ENCODE measurements around the gene ADARB1. TPM values are rescaled to one million over a fixed set of nuclear protein-coding genes. Genes with fewer than 3 reads are reported as not detected.

The ADARB1 gene
- total and polyA plus RNA-seq, 9 of the 15 experiments (the other 6 are each of a cell fraction or from before 2014, with no cell fraction given), result 6.7 to 16.0 (median 8.3) TPM

DNA sequence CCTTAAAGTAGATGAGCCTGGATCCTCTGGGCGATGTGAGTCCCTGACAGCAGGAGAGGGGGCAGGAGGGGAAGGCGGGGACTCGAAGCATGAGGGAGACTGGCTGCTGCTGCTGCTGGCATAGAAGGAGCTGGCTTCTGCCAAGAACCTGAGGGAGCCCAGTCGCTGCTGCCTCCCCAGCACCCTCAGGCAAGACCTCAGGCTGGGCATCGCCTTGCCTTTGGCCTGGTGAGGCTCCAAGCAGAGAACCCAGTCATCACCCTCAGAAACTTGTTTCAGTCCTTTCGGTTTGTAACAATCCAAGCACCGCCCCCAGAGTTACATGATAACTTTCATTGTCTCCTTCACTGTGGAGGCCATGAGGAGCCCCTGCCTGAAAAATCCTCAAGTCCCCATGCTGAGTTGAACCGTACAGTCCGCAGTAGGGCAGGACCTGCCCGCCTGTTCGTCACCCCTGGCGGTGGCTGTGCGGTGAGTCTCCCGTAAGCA lies 174.6 kb downstream of the ADARB1 start:
- in situ Hi-C loops (cut with MboI), result no loop called here
- Histone ChIP-seq H3K4me1 (replicated peaks in 1 of 2; ENCODE audit: control insufficient read depth in 2 of 2, insufficient read depth in 2 of 2, low read length in 2 of 2) (peaks cover 0 to 14% of the 10 kb centered on the region in 2 experiments; a peak in 1 of 5 replicates), H2AFZ (ENCODE audit: low read depth, low read length) (peak overlapping the region; percentile 36; the same call in 1 of the 2 replicates), H3K4me2 (ENCODE audit: insufficient read depth, low read length) (no peak overlapping the region; the same call in none of the 2 replicates), H3K79me2 (ENCODE audit: control insufficient read depth, insufficient read depth, low read length) (no peaks in the 10 kb centered on the region), H3K27ac (ENCODE audit: extremely low read depth, low read depth, low read length) (no peak overlapping the region), H3K9me1 (ENCODE audit: control insufficient read depth, insufficient read depth, low read length) (no peaks in the 10 kb centered on the region), H3K9me3 (replicated peaks; ENCODE audit: control insufficient read depth, insufficient read depth, low read depth, low read length) (0 out of 2 replicates have a peak, but pooled peaks cover 4% of the 10 kb centered on the region), H3K36me3 (ENCODE audit: control insufficient read depth, insufficient read depth, low read length) (no peaks in the 10 kb centered on the region), H3K9ac (ENCODE audit: insufficient read depth in 1 of 2, low read depth in 2 of 2, low read length in 2 of 2) (no peak overlapping the region; a peak in 1 of 4 replicates), H4K20me1 (replicated peaks; ENCODE audit: control insufficient read depth, insufficient read depth, low read length) (no peaks in the 10 kb centered on the region; the same call in 1 of the 2 replicates), H3K4me3 (no peak overlapping the region), H3K27me3 (ENCODE audit: control insufficient read depth in 2 of 2, insufficient read depth in 2 of 2, low read length in 2 of 2) (peaks cover 22 to 64% of the 10 kb centered on the region in 2 experiments)
- CTCF ChIA-PET (ENCODE audit: low intra/inter-chr PET ratio), result no interaction called here
- BruUV-seq (replicated peaks), result no TSS peak
- peak; percentile 77 for ATAC-seq
- WGBS (ENCODE audit: insufficient coverage, low coverage, missing lambda C conversion rate), result 7% methylated on average over 14 of the region's 14 CpGs
- DNase-seq (ENCODE audit: extremely low read depth in 1 of 4, low spot score in 3 of 4), result no peak
- no peak for FAIRE-seq
- POLR2A ChIA-PET, result interaction anchor here (0.8 to 1.5 kb wide), 3 partner anchors 10 to 14 kb away, joined by 3 to 4 read pairs (median 3); no protein-coding TSS in a partner anchor
- intact Hi-C loops (cut with micrococcal nuclease), result no loop called here
- TF ChIP-seq SMC3 (conservative IDR thresholded peaks at IDR 0.05; ENCODE audit: insufficient read depth, low read depth, low read length), result no peak
- TF ChIP-seq, protein P1, sequence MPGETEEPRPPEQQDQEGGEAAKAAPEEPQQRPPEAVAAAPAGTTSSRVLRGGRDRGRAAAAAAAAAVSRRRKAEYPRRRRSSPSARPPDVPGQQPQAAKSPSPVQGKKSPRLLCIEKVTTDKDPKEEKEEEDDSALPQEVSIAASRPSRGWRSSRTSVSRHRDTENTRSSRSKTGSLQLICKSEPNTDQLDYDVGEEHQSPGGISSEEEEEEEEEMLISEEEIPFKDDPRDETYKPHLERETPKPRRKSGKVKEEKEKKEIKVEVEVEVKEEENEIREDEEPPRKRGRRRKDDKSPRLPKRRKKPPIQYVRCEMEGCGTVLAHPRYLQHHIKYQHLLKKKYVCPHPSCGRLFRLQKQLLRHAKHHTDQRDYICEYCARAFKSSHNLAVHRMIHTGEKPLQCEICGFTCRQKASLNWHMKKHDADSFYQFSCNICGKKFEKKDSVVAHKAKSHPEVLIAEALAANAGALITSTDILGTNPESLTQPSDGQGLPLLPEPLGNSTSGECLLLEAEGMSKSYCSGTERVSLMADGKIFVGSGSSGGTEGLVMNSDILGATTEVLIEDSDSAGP (CRISPR knock-in tag; IDR thresholded peaks at IDR 0.05), result no peak
- no peak for TF ChIP-seq STAT5A (IDR thresholded peaks at IDR 0.05; ENCODE audit: borderline replicate concordance, low read length)
- TF ChIP-seq POLR2AphosphoS2 (IDR thresholded peaks at IDR 0.05; ENCODE audit: low read length), result no peak
- TF ChIP-seq, protein P2, sequence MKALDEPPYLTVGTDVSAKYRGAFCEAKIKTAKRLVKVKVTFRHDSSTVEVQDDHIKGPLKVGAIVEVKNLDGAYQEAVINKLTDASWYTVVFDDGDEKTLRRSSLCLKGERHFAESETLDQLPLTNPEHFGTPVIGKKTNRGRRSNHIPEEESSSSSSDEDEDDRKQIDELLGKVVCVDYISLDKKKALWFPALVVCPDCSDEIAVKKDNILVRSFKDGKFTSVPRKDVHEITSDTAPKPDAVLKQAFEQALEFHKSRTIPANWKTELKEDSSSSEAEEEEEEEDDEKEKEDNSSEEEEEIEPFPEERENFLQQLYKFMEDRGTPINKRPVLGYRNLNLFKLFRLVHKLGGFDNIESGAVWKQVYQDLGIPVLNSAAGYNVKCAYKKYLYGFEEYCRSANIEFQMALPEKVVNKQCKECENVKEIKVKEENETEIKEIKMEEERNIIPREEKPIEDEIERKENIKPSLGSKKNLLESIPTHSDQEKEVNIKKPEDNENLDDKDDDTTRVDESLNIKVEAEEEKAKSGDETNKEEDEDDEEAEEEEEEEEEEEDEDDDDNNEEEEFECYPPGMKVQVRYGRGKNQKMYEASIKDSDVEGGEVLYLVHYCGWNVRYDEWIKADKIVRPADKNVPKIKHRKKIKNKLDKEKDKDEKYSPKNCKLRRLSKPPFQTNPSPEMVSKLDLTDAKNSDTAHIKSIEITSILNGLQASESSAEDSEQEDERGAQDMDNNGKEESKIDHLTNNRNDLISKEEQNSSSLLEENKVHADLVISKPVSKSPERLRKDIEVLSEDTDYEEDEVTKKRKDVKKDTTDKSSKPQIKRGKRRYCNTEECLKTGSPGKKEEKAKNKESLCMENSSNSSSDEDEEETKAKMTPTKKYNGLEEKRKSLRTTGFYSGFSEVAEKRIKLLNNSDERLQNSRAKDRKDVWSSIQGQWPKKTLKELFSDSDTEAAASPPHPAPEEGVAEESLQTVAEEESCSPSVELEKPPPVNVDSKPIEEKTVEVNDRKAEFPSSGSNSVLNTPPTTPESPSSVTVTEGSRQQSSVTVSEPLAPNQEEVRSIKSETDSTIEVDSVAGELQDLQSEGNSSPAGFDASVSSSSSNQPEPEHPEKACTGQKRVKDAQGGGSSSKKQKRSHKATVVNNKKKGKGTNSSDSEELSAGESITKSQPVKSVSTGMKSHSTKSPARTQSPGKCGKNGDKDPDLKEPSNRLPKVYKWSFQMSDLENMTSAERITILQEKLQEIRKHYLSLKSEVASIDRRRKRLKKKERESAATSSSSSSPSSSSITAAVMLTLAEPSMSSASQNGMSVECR (CRISPR knock-in tag; IDR thresholded peaks at IDR 0.05), result no peak
- no peak for TF ChIP-seq ZNF436 (CRISPR knock-in tag; IDR thresholded peaks at IDR 0.05)
- no peak for TF ChIP-seq MYC (IDR thresholded peaks at IDR 0.05; ENCODE audit: low read depth, low read length)
- TF ChIP-seq MYC (CRISPR knock-in tag; IDR thresholded peaks at IDR 0.05; ENCODE audit: borderline replicate concordance, low read depth), result no peak
- no peak for TF ChIP-seq SREBF1 (IDR thresholded peaks at IDR 0.05; ENCODE audit: borderline replicate concordance, low read depth, low read length)
- no peak for TF ChIP-seq ZFP1 (CRISPR knock-in tag; IDR thresholded peaks at IDR 0.05)
- TF ChIP-seq GATAD2B (IDR thresholded peaks at IDR 0.05; ENCODE audit: borderline replicate concordance), result no peak

Data from K562 (cell line).